ENCODE data around the gene PBXIP1. TPM values are rescaled to one million over a fixed set of nuclear protein-coding genes. Genes with fewer than 3 reads are reported as not detected.
A peak's percentile ranks its signal among the peaks of the same experiment; 100 is the strongest.

Gene PBXIP1
- polyA plus RNA-seq, 1 donor (not counting 4 experiments of a cell fraction or from before 2014, with no cell fraction given), result 15.6 TPM

- H3K4me3 ChIP-seq (ENCODE audit: control insufficient read depth in 2 of 3, extremely low read depth in 1 of 3, insufficient read depth in 2 of 3, low read depth in 1 of 3, low read length in 3 of 3), result no peak overlapping the region
- H3K4me2 ChIP-seq (ENCODE audit: control insufficient read depth, extremely low read depth, insufficient read depth, low read depth, low read length), result no peak overlapping the region
- peaks cover 5% of the 10 kb centered on the region for H3K4me1 ChIP-seq (ENCODE audit: control insufficient read depth, extremely low read depth, insufficient read depth, low read length)
Measured at GRCh38 chr1:154989195-154989860, 33.4 kb upstream of the PBXIP1 start.

DNA sequence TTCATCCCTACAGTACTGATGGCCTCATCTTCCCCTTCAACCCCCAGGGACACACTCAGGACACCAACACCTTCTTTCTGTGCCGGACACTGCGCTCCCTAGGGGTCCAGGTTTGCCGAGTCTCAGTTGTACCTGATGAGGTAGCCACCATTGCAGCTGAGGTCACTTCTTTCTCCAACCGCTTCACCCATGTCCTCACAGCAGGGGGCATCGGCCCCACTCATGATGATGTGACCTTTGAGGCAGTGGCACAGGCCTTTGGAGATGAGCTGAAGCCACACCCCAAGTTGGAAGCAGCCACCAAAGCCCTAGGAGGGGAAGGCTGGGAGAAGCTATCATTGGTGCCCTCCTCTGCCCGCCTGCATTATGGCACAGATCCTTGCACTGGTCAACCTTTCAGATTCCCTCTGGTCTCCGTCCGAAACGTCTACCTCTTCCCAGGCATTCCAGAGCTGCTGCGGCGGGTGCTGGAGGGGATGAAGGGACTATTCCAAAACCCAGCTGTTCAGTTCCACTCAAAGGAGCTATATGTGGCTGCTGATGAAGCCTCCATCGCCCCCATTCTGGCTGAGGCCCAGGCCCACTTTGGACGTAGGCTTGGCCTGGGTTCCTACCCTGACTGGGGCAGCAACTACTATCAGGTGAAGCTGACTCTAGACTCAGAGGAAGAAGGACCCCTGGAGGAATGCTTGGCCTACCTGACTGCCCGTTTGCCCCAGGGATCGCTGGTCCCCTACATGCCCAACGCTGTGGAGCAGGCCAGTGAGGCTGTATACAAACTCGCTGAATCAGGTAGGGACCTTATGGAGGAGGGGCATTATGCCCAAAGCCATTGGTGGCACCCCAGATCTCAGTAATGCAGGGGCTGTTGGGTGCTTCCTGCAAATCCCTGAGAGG, 32.4 kb upstream of the PBXIP1 start:
- Histone ChIP-seq H3K36me3 (ENCODE audit: control insufficient read depth in 2 of 2, extremely low read depth in 1 of 2, insufficient read depth in 2 of 2, low read length in 2 of 2) (peaks cover 23 to 28% of the 10 kb centered on the region in 2 experiments), H3K9ac (ENCODE audit: control insufficient read depth, extremely low read depth, insufficient read depth, low read length) (no peak overlapping the region), H3K4me2 (ENCODE audit: control insufficient read depth, extremely low read depth, insufficient read depth, low read depth, low read length) (no peak overlapping the region), H3K9me1 (ENCODE audit: control insufficient read depth, extremely low read depth, insufficient read depth, low read length) (no peaks in the 10 kb centered on the region), H3K27me3 (ENCODE audit: control insufficient read depth, extremely low read depth, insufficient read depth, low read length) (no peaks in the 10 kb centered on the region), H4K20me1 (ENCODE audit: control insufficient read depth, extremely low read depth, insufficient read depth, low read length) (peaks cover 3% of the 10 kb centered on the region), H3K27ac (ENCODE audit: control insufficient read depth, insufficient read depth, low read length) (no peak overlapping the region), H3K9me3 (ENCODE audit: control insufficient read depth, low read depth, low read length) (no peaks in the 10 kb centered on the region), H3K4me3 (ENCODE audit: control insufficient read depth in 2 of 3, extremely low read depth in 1 of 3, insufficient read depth in 2 of 3, low read depth in 1 of 3, low read length in 3 of 3) (no peak overlapping the region), H3K79me2 (ENCODE audit: control insufficient read depth, insufficient read depth, low read length) (peaks cover 38% of the 10 kb centered on the region), H3K4me1 (ENCODE audit: control insufficient read depth, extremely low read depth, insufficient read depth, low read length) (peaks cover 13% of the 10 kb centered on the region), H2AFZ (ENCODE audit: control insufficient read depth, low read length) (no peak overlapping the region)
- peak in 1 of 3 experiments; percentile 8 for TF ChIP-seq CTCF (optimal IDR thresholded peaks at IDR 0.05 in 1 of 3, IDR thresholded peaks at IDR 0.05 in 1 of 3, conservative IDR thresholded peaks at IDR 0.05 in 1 of 3; ENCODE audit: extremely low read depth in 1 of 3, insufficient read depth in 2 of 3, low read length in 3 of 3)
- no peak for TF ChIP-seq EZH2 (IDR thresholded peaks at IDR 0.05; ENCODE audit: low read length)
- DNase-seq (ENCODE audit: low read depth, low spot score), result no peak
- no peak for FAIRE-seq
- dilution Hi-C loops (cut with MboI; ENCODE audit: extremely low pct_ligation_motif_present, low sequenced_read_pairs), result no loop called here

More at GRCh38 chr1:154989195-154989860, 33.4 kb upstream of the PBXIP1 start:
- Histone ChIP-seq H3K9me1 (ENCODE audit: control insufficient read depth, extremely low read depth, insufficient read depth, low read length) (no peaks in the 10 kb centered on the region), H3K36me3 (ENCODE audit: control insufficient read depth in 2 of 2, extremely low read depth in 1 of 2, insufficient read depth in 2 of 2, low read length in 2 of 2) (peaks cover 23 to 28% of the 10 kb centered on the region in 2 experiments), H3K9me3 (ENCODE audit: control insufficient read depth, low read depth, low read length) (no peaks in the 10 kb centered on the region), H3K27ac (ENCODE audit: control insufficient read depth, insufficient read depth, low read length) (no peak overlapping the region), H4K20me1 (ENCODE audit: control insufficient read depth, extremely low read depth, insufficient read depth, low read length) (peaks cover 3% of the 10 kb centered on the region), H3K27me3 (ENCODE audit: control insufficient read depth, extremely low read depth, insufficient read depth, low read length) (no peaks in the 10 kb centered on the region), H2AFZ (ENCODE audit: control insufficient read depth, low read length) (no peak overlapping the region), H3K79me2 (ENCODE audit: control insufficient read depth, insufficient read depth, low read length) (peaks cover 28% of the 10 kb centered on the region), H3K9ac (ENCODE audit: control insufficient read depth, extremely low read depth, insufficient read depth, low read length) (no peak overlapping the region)
- DNase-seq (ENCODE audit: low read depth, low spot score) (no peak), FAIRE-seq (no peak)
- dilution Hi-C loops (cut with MboI; ENCODE audit: extremely low pct_ligation_motif_present, low sequenced_read_pairs), result no loop called here
- TF ChIP-seq CTCF (optimal IDR thresholded peaks at IDR 0.05 in 1 of 3, IDR thresholded peaks at IDR 0.05 in 1 of 3, conservative IDR thresholded peaks at IDR 0.05 in 1 of 3; ENCODE audit: extremely low read depth in 1 of 3, insufficient read depth in 2 of 3, low read length in 3 of 3), result no peak
- TF ChIP-seq EZH2 (IDR thresholded peaks at IDR 0.05; ENCODE audit: low read length), result no peak
